H9 (cell line): ENCODE data around the gene LNPEP. TPM values are rescaled to one million over a fixed set of nuclear protein-coding genes. Genes with fewer than 3 reads are reported as not detected.

Source experiments
- DNase-seq: peaks from one replicate; pipeline ENCODE4 v3.0.0-alpha.2; 2017
- H2AFZ ChIP-seq: one replicate; pipeline ENCODE4 v1.6.1; 2013; ENCODE audit warnings: mild to moderate bottlenecking, low read length, control low read depth, moderate library complexity
- H2AK5ac ChIP-seq: 2 replicates; pipeline ENCODE4 v1.6.1; 2013; ENCODE audit warnings: low read length, control low read depth, mixed read lengths; ENCODE audit not compliant: insufficient read length
- H2BK120ac ChIP-seq: one replicate; pipeline ENCODE4 v1.6.1; 2013; ENCODE audit warnings: low read depth, mild to moderate bottlenecking, low read length, control low read depth, inconsistent platforms; ENCODE audit not compliant: poor library complexity, severe bottlenecking
- H2BK12ac ChIP-seq: 2 replicates; pipeline ENCODE4 v1.6.1; 2013; ENCODE audit warnings: low read length, control low read depth, mixed read lengths, low read depth; ENCODE audit not compliant: insufficient read length
- H2BK15ac ChIP-seq: 2 replicates; pipeline ENCODE4 v1.6.1; 2013; ENCODE audit warnings: low read depth, low read length, control low read depth
- H2BK20ac ChIP-seq: one replicate; pipeline ENCODE4 v1.6.1; 2013; ENCODE audit warnings: low read depth, mild to moderate bottlenecking, low read length, control low read depth, inconsistent platforms; ENCODE audit not compliant: poor library complexity, severe bottlenecking
- H2BK5ac ChIP-seq: 2 replicates; pipeline ENCODE4 v1.6.1; 2013; ENCODE audit warnings: low read length, control low read depth, mixed read lengths; ENCODE audit not compliant: insufficient read length
- H3K14ac ChIP-seq: 2 replicates; pipeline ENCODE4 v1.6.1; 2013; ENCODE audit warnings: low read length, control low read depth; ENCODE audit not compliant: insufficient read depth
- H3K18ac ChIP-seq: 2 replicates; pipeline ENCODE4 v1.6.1; 2013; ENCODE audit warnings: low read depth, mild to moderate bottlenecking, mixed read lengths, low read length, control low read depth; ENCODE audit not compliant: insufficient read length
- H3K23ac ChIP-seq: 2 replicates; pipeline ENCODE4 v1.6.1; 2013; ENCODE audit warnings: low read length, control low read depth, mixed read lengths, low read depth; ENCODE audit not compliant: insufficient read length
- H3K23me2 ChIP-seq: 2 replicates; pipeline ENCODE4 v1.6.1; 2013; ENCODE audit warnings: low read depth, mild to moderate bottlenecking, mixed read lengths, low read length, control low read depth; ENCODE audit not compliant: insufficient read length, poor library complexity, severe bottlenecking
- H3K27ac ChIP-seq: 2 replicates; pipeline ENCODE4 v1.5.1; 2013; ENCODE audit warnings: low read length, control low read depth, mixed read lengths, low read depth; ENCODE audit not compliant: insufficient read length
- H3K27me3 ChIP-seq: 2 replicates; pipeline ENCODE4 v1.6.1; 2013; ENCODE audit warnings: low read length, control low read depth, inconsistent platforms; ENCODE audit not compliant: insufficient read depth
- H3K4ac ChIP-seq: 2 replicates; pipeline ENCODE4 v1.6.1; 2013; ENCODE audit warnings: low read depth, mild to moderate bottlenecking, control low read depth, inconsistent platforms, low read length, moderate library complexity
- H3K4me1 ChIP-seq: 2 replicates; pipeline ENCODE4 v1.6.1; 2013; ENCODE audit warnings: low read length, control low read depth, inconsistent platforms; ENCODE audit not compliant: insufficient read depth
- H3K4me2 ChIP-seq: 2 replicates; pipeline ENCODE4 v1.6.1; 2013; ENCODE audit warnings: low read length, control low read depth, mixed read lengths; ENCODE audit not compliant: insufficient read length, insufficient read depth
- H3K56ac ChIP-seq: 2 replicates; pipeline ENCODE4 v1.6.1; 2013; ENCODE audit warnings: low read depth, mild to moderate bottlenecking, mixed read lengths, low read length, control low read depth; ENCODE audit not compliant: insufficient read length
- H3K79me1 ChIP-seq: 2 replicates; pipeline ENCODE4 v1.6.1; 2013; ENCODE audit warnings: low read depth, mild to moderate bottlenecking, moderate library complexity, low read length, control low read depth, inconsistent platforms; ENCODE audit not compliant: insufficient read depth, poor library complexity, severe bottlenecking
- H3K79me2 ChIP-seq: 2 replicates; pipeline ENCODE4 v1.6.1; 2013; ENCODE audit warnings: low read length, control low read depth, inconsistent platforms; ENCODE audit not compliant: insufficient read depth
- H3K9ac ChIP-seq: 2 replicates; pipeline ENCODE4 v1.6.1; 2013; ENCODE audit warnings: low read length, control low read depth, mixed read lengths; ENCODE audit not compliant: insufficient read length; ENCODE audit errors: extremely low read depth
- H3K9me3 ChIP-seq: one replicate; pipeline ENCODE4 v1.6.1; 2013; ENCODE audit warnings: low read depth, low read length, inconsistent platforms; ENCODE audit not compliant: control insufficient read depth
- H3T11ph ChIP-seq: one replicate; pipeline ENCODE4 v1.6.1; 2013; ENCODE audit warnings: mild to moderate bottlenecking, low read length, control low read depth, inconsistent platforms
- H4K20me1 ChIP-seq: one replicate; pipeline ENCODE4 v1.6.1; 2013; ENCODE audit not compliant: control insufficient read depth, insufficient read length, insufficient read depth
- H4K5ac ChIP-seq: 2 replicates; pipeline ENCODE4 v1.6.1; 2013; ENCODE audit warnings: low read depth, mild to moderate bottlenecking, mixed read lengths, low read length, control low read depth; ENCODE audit not compliant: insufficient read length
- H4K8ac ChIP-seq: replicated peaks from 2 replicates; pipeline ENCODE4 v1.6.1; 2013; ENCODE audit warnings: low read length, control low read depth, mixed read lengths, low read depth; ENCODE audit not compliant: insufficient read length
- H4K91ac ChIP-seq: 2 replicates; pipeline ENCODE4 v1.6.1; 2013; ENCODE audit warnings: low read depth, mild to moderate bottlenecking, moderate library complexity, mixed read lengths, low read length, control low read depth; ENCODE audit not compliant: insufficient read length
- H3K27ac Mint-ChIP-seq, 3 experiments: 2 replicates in 2 of 3; 3 replicates in 1 of 3; pipeline ENCODE4 v1.8.0; 2020 to 2021; ENCODE audit warnings: mixed read lengths in 3 of 3, mild to moderate bottlenecking in 1 of 3, moderate library complexity in 1 of 3
- H3K27me3 Mint-ChIP-seq: 2 replicates; pipeline ENCODE4 v1.8.0; 2021; ENCODE audit warnings: low read depth, mild to moderate bottlenecking, moderate library complexity, mixed read lengths
- H3K36me3 Mint-ChIP-seq, 3 experiments: 2 replicates in 2 of 3; 3 replicates in 1 of 3; pipeline ENCODE4 v1.8.0; 2020 to 2021; ENCODE audit warnings: low read depth in 3 of 3, mixed read lengths in 3 of 3; ENCODE audit not compliant: insufficient read depth in 1 of 3
- H3K4me1 Mint-ChIP-seq, 2 experiments: 2 replicates each; pipeline ENCODE4 v1.8.0; 2020; ENCODE audit warnings: mixed read lengths in 2 of 2
- H3K4me3 Mint-ChIP-seq, 2 experiments: 2 replicates in 1 of 2; 3 replicates in 1 of 2; pipeline ENCODE4 v1.8.0; 2020 to 2021; ENCODE audit warnings: mild to moderate bottlenecking in 2 of 2, mixed read lengths in 2 of 2, moderate library complexity in 1 of 2
- H3K9me3 Mint-ChIP-seq, 2 experiments: 2 replicates in 1 of 2; 3 replicates in 1 of 2; pipeline ENCODE4 v1.8.0; 2020; ENCODE audit warnings: mild to moderate bottlenecking in 2 of 2, mixed read lengths in 2 of 2, moderate library complexity in 1 of 2
- CTCF ChIP-seq: fragments of 200-600 bp; sonication (generic); conservative IDR thresholded peaks from 3 replicates; pipeline ENCODE4 v1.8.0; 2021; ENCODE audit warnings: antibody characterized with exemption, mild to moderate bottlenecking
- WGBS: extraction: QIAGEN DNeasy Blood & Tissue Kit; methylation state at CpG from one replicate; pipeline ENCODE4 v1.1.7; 2013; ENCODE audit warnings: missing lambda C conversion rate, low lambda C conversion rate, mixed read lengths; ENCODE audit not compliant: insufficient read length; ENCODE audit errors: extremely low coverage; 5-methylcytosine and 5-hydroxymethylcytosine counted together
- total RNA-seq: library from RNA; stranded (reverse); gene quantifications from 2 replicates; pipeline ENCODE4 v1.2.1, GENCODE V29; 2021

LNPEP gene
- total RNA-seq, 1 experiment from 2014 or later = 4.1 TPM

- H3K4me1 Mint-ChIP-seq = peaks cover 4 to 5% of the 10 kb centered on the region in 2 experiments
- H3K79me2 ChIP-seq = no peaks in the 10 kb centered on the region
- no peaks in the 10 kb centered on the region for H3K9me3 ChIP-seq
- no peak overlapping the region for H3K9ac ChIP-seq
- no peak overlapping the region for H4K8ac ChIP-seq
- H3K27me3 ChIP-seq = no peaks in the 10 kb centered on the region
- H4K91ac ChIP-seq = no peak overlapping the region
- no peak overlapping the region for H2BK20ac ChIP-seq
- H3K18ac ChIP-seq = no peak overlapping the region
- H4K5ac ChIP-seq = no peak overlapping the region
- no peak overlapping the region for H3K14ac ChIP-seq
- WGBS = no CpG with 5 or more reads among the region's 5 CpGs
- no peak overlapping the region for H2BK15ac ChIP-seq
- no peak overlapping the region for H3T11ph ChIP-seq
- no peak overlapping the region for H2BK12ac ChIP-seq
- no peak overlapping the region for H2BK120ac ChIP-seq
- H2AK5ac ChIP-seq = no peak overlapping the region
- H3K4me3 Mint-ChIP-seq = no peak overlapping the region
- H3K4ac ChIP-seq = no peak overlapping the region
- no peaks in the 10 kb centered on the region for H3K27me3 Mint-ChIP-seq
- H3K4me1 ChIP-seq = no peaks in the 10 kb centered on the region
- H3K79me1 ChIP-seq = no peaks in the 10 kb centered on the region
- H3K27ac Mint-ChIP-seq = no peak overlapping the region
- no peak overlapping the region for H3K56ac ChIP-seq
- no peaks in the 10 kb centered on the region for H3K36me3 Mint-ChIP-seq
- H3K23ac ChIP-seq = no peak overlapping the region
- no peaks in the 10 kb centered on the region for H3K23me2 ChIP-seq
- no peak overlapping the region for H3K4me2 ChIP-seq
- TF ChIP-seq CTCF = no peak
- H4K20me1 ChIP-seq = no peaks in the 10 kb centered on the region
- H3K27ac ChIP-seq = no peak overlapping the region
- no peaks in the 10 kb centered on the region; a peak in 1 of 5 replicates for H3K9me3 Mint-ChIP-seq
- DNase-seq = no peak
- H2BK5ac ChIP-seq = no peak overlapping the region
- H2AFZ ChIP-seq = no peak overlapping the region
Measured at GRCh38 chr5:96958977-96959376, 23.1 kb downstream of the LNPEP start.
